Upper lobe of right lung (tissue), 1 donor: ENCODE results near the gene GNB5. TPM values are rescaled to one million over a fixed set of nuclear protein-coding genes. Genes with fewer than 3 reads are reported as not detected.

ENCODE experiments used
- ATAC-seq: fragments of 200-7000 bp; cut with Tn5 transposase; one replicate; pipeline ENCODE4 v1.9.1; 2020; ENCODE audit warnings: mild to moderate bottlenecking, moderate library complexity
- DNase-seq: peaks from one replicate; pipeline ENCODE4 v3.0.0-alpha.2; 2020
- H3K27ac ChIP-seq: fragments of 200-600 bp; one replicate; pipeline ENCODE4 v1.8.0; 2022
- H3K27me3 ChIP-seq: fragments of 200-600 bp; one replicate; pipeline ENCODE4 v1.8.0; 2022; ENCODE audit warnings: mild to moderate bottlenecking
- H3K36me3 ChIP-seq: fragments of 200-600 bp; one replicate; pipeline ENCODE4 v1.8.0; 2022
- H3K4me1 ChIP-seq: fragments of 200-600 bp; one replicate; pipeline ENCODE4 v1.8.0; 2022
- H3K4me3 ChIP-seq: fragments of 200-600 bp; one replicate; pipeline ENCODE4 v1.8.0; 2022; ENCODE audit warnings: mild to moderate bottlenecking
- H3K9me3 ChIP-seq: fragments of 200-600 bp; one replicate; pipeline ENCODE4 v1.8.0; 2022
- CTCF ChIP-seq: fragments of 200-600 bp; IDR thresholded peaks from one replicate; pipeline ENCODE4 v1.8.0; 2022; ENCODE audit warnings: antibody characterized with exemption
- intact Hi-C: fragments of 100-400 bp; cut with DNase I; formaldehyde crosslinking; loops from one replicate; pipeline ENCODE4 v1.11.0; 2022
- total RNA-seq: library from RNA; stranded (reverse); fragmentation: NEBNext Ultra II Directional; extraction: Animal tissue kit (Norgen Biotek cat#: 25700); gene quantifications from one replicate; pipeline ENCODE4 v1.2.1, GENCODE V29; 2021
- donor health status: DM: no; HTN: yes; CAD: no; lungs with severe emphysema.

The GNB5 gene
- total RNA-seq, 1 donor from 2014 or later = 16.7 TPM

- ATAC-seq = no peak
- H3K27me3 ChIP-seq = no peaks in the 10 kb centered on the region
- no peaks in the 10 kb centered on the region for H3K4me1 ChIP-seq
- no peak overlapping the region for H3K4me3 ChIP-seq
- H3K27ac ChIP-seq = no peak overlapping the region
- DNase-seq = no peak
- no peak for TF ChIP-seq CTCF
- intact Hi-C loops = no loop called here
- no peaks in the 10 kb centered on the region for H3K9me3 ChIP-seq
- H3K36me3 ChIP-seq = no peaks in the 10 kb centered on the region
These were observed 28.3 kb downstream of the GNB5 start for GRCh38 chr15:52162876-52163275.

- intact Hi-C loops = no loop called here
- H3K4me1 ChIP-seq = no peaks in the 10 kb centered on the region
- DNase-seq = no peak
- ATAC-seq = no peak
- H3K4me3 ChIP-seq = no peak overlapping the region
- H3K36me3 ChIP-seq = no peaks in the 10 kb centered on the region
- no peak for TF ChIP-seq CTCF
- H3K27me3 ChIP-seq = no peaks in the 10 kb centered on the region
- no peak overlapping the region for H3K27ac ChIP-seq
- H3K9me3 ChIP-seq = no peaks in the 10 kb centered on the region
These were observed 28.9 kb downstream of the GNB5 start for GRCh38 chr15:52162260-52162659.

GRCh38 chr15:52161406-52161966 is 29.7 kb downstream of the GNB5 start:
- ATAC-seq = no peak
- H3K27me3 ChIP-seq = no peaks in the 10 kb centered on the region
- no peaks in the 10 kb centered on the region for H3K9me3 ChIP-seq
- no peaks in the 10 kb centered on the region for H3K36me3 ChIP-seq
- TF ChIP-seq CTCF = no peak
- intact Hi-C loops = no loop called here
- no peaks in the 10 kb centered on the region for H3K4me1 ChIP-seq
- no peak overlapping the region for H3K27ac ChIP-seq
- H3K4me3 ChIP-seq = no peak overlapping the region
- DNase-seq = no peak

- no peaks in the 10 kb centered on the region for H3K36me3 ChIP-seq
- intact Hi-C loops = no loop called here
- DNase-seq (no peak), ATAC-seq (no peak)
- H3K27me3 ChIP-seq = no peaks in the 10 kb centered on the region
- H3K4me1 ChIP-seq = no peaks in the 10 kb centered on the region
- H3K27ac ChIP-seq = no peak overlapping the region
- H3K4me3 ChIP-seq = no peak overlapping the region
- no peaks in the 10 kb centered on the region for H3K9me3 ChIP-seq
- TF ChIP-seq CTCF = no peak
These were observed 31.5 kb downstream of the GNB5 start for GRCh38 chr15:52159645-52160044.

GRCh38 chr15:52158084-52158765 is 33.0 kb downstream of the GNB5 start:
- DNase-seq = no peak
- Histone ChIP-seq H3K27me3 (no peaks in the 10 kb centered on the region), H3K27ac (no peak overlapping the region), H3K4me3 (no peak overlapping the region), H3K4me1 (no peaks in the 10 kb centered on the region), H3K36me3 (no peaks in the 10 kb centered on the region), H3K9me3 (no peaks in the 10 kb centered on the region)
- intact Hi-C loops = no loop called here
- TF ChIP-seq CTCF = no peak
- no peak for ATAC-seq
